Measurements from ENCODE around the gene MAP4K4. TPM values are rescaled to one million over a fixed set of nuclear protein-coding genes. Genes with fewer than 3 reads are reported as not detected.

MAP4K4 gene
- total RNA-seq, 1 experiment from 2014 or later, result 136 TPM

GRCh38 chr2:101673920-101674319 lies 23.6 kb upstream of the MAP4K4 start:
- no TSS peak for BruUV-seq (replicated peaks)
- no peak for TF ChIP-seq CTCF (IDR thresholded peaks at IDR 0.05; ENCODE audit: unreplicated experiment)
- DNase-seq, result no peak
- no peak overlapping the region for H3K27ac Mint-ChIP-seq (ENCODE audit: unreplicated experiment)
- no peaks in the 10 kb centered on the region for H3K27me3 Mint-ChIP-seq (ENCODE audit: unreplicated experiment)
- H3K4me1 Mint-ChIP-seq (ENCODE audit: low read depth, unreplicated experiment), result no peaks in the 10 kb centered on the region
- H3K4me3 Mint-ChIP-seq (ENCODE audit: low read depth, unreplicated experiment), result no peak overlapping the region
- H3K36me3 Mint-ChIP-seq (ENCODE audit: insufficient read depth, unreplicated experiment), result no peaks in the 10 kb centered on the region
- intact Hi-C loops (cut with micrococcal nuclease; ENCODE audit: unreplicated experiment), result no loop called here
- CTCF ChIA-PET, result interaction anchor here (0.6 kb wide), 1 partner anchor 707 kb away, joined by 5 read pairs; no protein-coding TSS in a partner anchor
- H3K9me3 Mint-ChIP-seq (ENCODE audit: low read depth, unreplicated experiment), result peaks cover 5% of the 10 kb centered on the region

- Mint-ChIP-seq H3K27ac (ENCODE audit: unreplicated experiment) (no peak overlapping the region), H3K36me3 (ENCODE audit: insufficient read depth, unreplicated experiment) (no peaks in the 10 kb centered on the region), H3K4me1 (ENCODE audit: low read depth, unreplicated experiment) (no peaks in the 10 kb centered on the region), H3K4me3 (ENCODE audit: low read depth, unreplicated experiment) (no peak overlapping the region), H3K27me3 (ENCODE audit: unreplicated experiment) (no peaks in the 10 kb centered on the region), H3K9me3 (ENCODE audit: low read depth, unreplicated experiment) (peaks cover 2% of the 10 kb centered on the region)
- CTCF ChIA-PET, result no interaction called here
- BruUV-seq (replicated peaks), result no TSS peak
- no peak for TF ChIP-seq CTCF (IDR thresholded peaks at IDR 0.05; ENCODE audit: unreplicated experiment)
- intact Hi-C loops (cut with micrococcal nuclease; ENCODE audit: unreplicated experiment), result no loop called here
- no peak for DNase-seq
Observed at GRCh38 chr2:101675512-101675911, 22.0 kb upstream of the MAP4K4 start.

- H3K27ac Mint-ChIP-seq (ENCODE audit: unreplicated experiment), result no peak overlapping the region
- intact Hi-C loops (cut with micrococcal nuclease; ENCODE audit: unreplicated experiment), result no loop called here
- no TSS peak for BruUV-seq (replicated peaks)
Observed at GRCh38 chr2:101676674-101677073, 20.8 kb upstream of the MAP4K4 start.

GRCh38 chr2:101677658-101678057 lies 19.8 kb upstream of the MAP4K4 start:
- Mint-ChIP-seq H3K36me3 (ENCODE audit: insufficient read depth, unreplicated experiment) (no peaks in the 10 kb centered on the region), H3K27ac (ENCODE audit: unreplicated experiment) (no peak overlapping the region), H3K4me1 (ENCODE audit: low read depth, unreplicated experiment) (no peaks in the 10 kb centered on the region), H3K27me3 (ENCODE audit: unreplicated experiment) (no peaks in the 10 kb centered on the region), H3K4me3 (ENCODE audit: low read depth, unreplicated experiment) (no peak overlapping the region), H3K9me3 (ENCODE audit: low read depth, unreplicated experiment) (peaks cover 2% of the 10 kb centered on the region)
- DNase-seq, result no peak
- no peak for TF ChIP-seq CTCF (IDR thresholded peaks at IDR 0.05; ENCODE audit: unreplicated experiment)
- no TSS peak for BruUV-seq (replicated peaks)
- CTCF ChIA-PET, result no interaction called here
- intact Hi-C loops (cut with micrococcal nuclease; ENCODE audit: unreplicated experiment), result no loop called here

More at GRCh38 chr2:101676674-101677073, 20.8 kb upstream of the MAP4K4 start:
- peaks cover 2% of the 10 kb centered on the region for H3K9me3 Mint-ChIP-seq (ENCODE audit: low read depth, unreplicated experiment)
- CTCF ChIA-PET, result no interaction called here
- no peak for TF ChIP-seq CTCF (IDR thresholded peaks at IDR 0.05; ENCODE audit: unreplicated experiment)
- H3K4me3 Mint-ChIP-seq (ENCODE audit: low read depth, unreplicated experiment), result no peak overlapping the region
- no peaks in the 10 kb centered on the region for H3K36me3 Mint-ChIP-seq (ENCODE audit: insufficient read depth, unreplicated experiment)
- DNase-seq, result no peak
- no peaks in the 10 kb centered on the region for H3K27me3 Mint-ChIP-seq (ENCODE audit: unreplicated experiment)
- no peaks in the 10 kb centered on the region for H3K4me1 Mint-ChIP-seq (ENCODE audit: low read depth, unreplicated experiment)

All from Calu3 (cell line).